ENCODE measurements around the gene KBTBD12.

DNA sequence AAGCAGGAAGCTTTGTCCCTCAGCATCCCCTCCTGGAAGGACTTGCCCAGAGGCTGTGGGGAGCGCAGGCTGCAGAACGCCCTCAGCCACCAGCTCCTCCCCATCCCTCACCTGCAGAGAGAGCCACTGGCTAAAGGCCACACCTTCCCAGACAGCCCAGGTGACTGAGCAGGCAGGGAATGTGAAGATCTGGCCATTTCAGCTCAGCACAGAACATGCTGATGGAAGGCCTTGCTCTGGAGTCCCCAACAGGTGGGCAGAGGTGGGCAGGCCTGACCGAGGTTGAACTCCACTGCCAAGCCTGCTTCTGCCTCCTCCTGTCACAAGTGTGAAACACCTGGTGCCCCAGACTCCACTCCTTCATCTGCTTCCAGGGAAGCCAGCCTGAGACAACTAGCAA lies 86.5 kb downstream of the KBTBD12 start:
- TF ChIP-seq POLR2A (IDR thresholded peaks at IDR 0.05; ENCODE audit: extremely low read depth, insufficient read length), result no peak
- TF ChIP-seq, protein P1, sequence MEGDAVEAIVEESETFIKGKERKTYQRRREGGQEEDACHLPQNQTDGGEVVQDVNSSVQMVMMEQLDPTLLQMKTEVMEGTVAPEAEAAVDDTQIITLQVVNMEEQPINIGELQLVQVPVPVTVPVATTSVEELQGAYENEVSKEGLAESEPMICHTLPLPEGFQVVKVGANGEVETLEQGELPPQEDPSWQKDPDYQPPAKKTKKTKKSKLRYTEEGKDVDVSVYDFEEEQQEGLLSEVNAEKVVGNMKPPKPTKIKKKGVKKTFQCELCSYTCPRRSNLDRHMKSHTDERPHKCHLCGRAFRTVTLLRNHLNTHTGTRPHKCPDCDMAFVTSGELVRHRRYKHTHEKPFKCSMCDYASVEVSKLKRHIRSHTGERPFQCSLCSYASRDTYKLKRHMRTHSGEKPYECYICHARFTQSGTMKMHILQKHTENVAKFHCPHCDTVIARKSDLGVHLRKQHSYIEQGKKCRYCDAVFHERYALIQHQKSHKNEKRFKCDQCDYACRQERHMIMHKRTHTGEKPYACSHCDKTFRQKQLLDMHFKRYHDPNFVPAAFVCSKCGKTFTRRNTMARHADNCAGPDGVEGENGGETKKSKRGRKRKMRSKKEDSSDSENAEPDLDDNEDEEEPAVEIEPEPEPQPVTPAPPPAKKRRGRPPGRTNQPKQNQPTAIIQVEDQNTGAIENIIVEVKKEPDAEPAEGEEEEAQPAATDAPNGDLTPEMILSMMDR (IDR thresholded peaks at IDR 0.05; ENCODE audit: low read depth, low read length), result no peak

Data from NB4 (cell line).